Measurements from ENCODE around the gene PCMT1.

- TF ChIP-seq ZNF274 (IDR thresholded peaks at IDR 0.05; ENCODE audit: low read depth, low read length) (no peak), YY1 (IDR thresholded peaks at IDR 0.05; ENCODE audit: insufficient read depth, insufficient read length) (no peak)
Measured at GRCh38 chr6:149806127-149806526, 56.6 kb downstream of the PCMT1 start.
